Endothelial cell of umbilical vein (primary cell): ENCODE data around the gene TOM1L2. TPM values are rescaled to one million over a fixed set of nuclear protein-coding genes. Genes with fewer than 3 reads are reported as not detected.

Experiments
- BruUV-seq: library from RNA; stranded (reverse); fragments of 400-500 nt; replicated peaks from 2 replicates; lab custom pipeline; 2021; lab: Mats Ljungman, UMichigan
- CTCF ChIA-PET: fragments of 300-600, 350-600 bp; sonication (Branson Sonifier 250); formaldehyde crosslinking; loops from one replicate; lab custom pipeline; 2021; ENCODE audit warnings: antibody characterized with exemption, inconsistent platforms; lab: Charles Lee
- POLR2A ChIA-PET: fragments of 300-600, 350-600 bp; sonication (Branson Sonifier 250); formaldehyde crosslinking; loops from one replicate; lab custom pipeline; 2021; ENCODE audit warnings: antibody characterized with exemption, inconsistent platforms; lab: Charles Lee
- DNase-seq: peaks from one replicate; pipeline ENCODE4 v3.0.0-alpha.2; 2011; ENCODE audit warnings: low read depth, low spot score
- FAIRE-seq: peaks from 2 replicates; lab custom pipeline; 2011; peaks lifted over from hg19 to GRCh38; lab: Jason Lieb, UNC
- H2AFZ ChIP-seq: 2 replicates; pipeline ENCODE4 v1.6.0; 2012; ENCODE audit warnings: low read depth, low read length, control low read depth, inconsistent platforms
- H3K27ac ChIP-seq: 2 replicates; pipeline ENCODE4 v1.5.1; 2011; ENCODE audit warnings: low read depth, mild to moderate bottlenecking, control low read depth, low read length, moderate library complexity; ENCODE audit not compliant: insufficient read depth
- H3K27me3 ChIP-seq, 2 experiments: 2 replicates each; pipeline versions ENCODE4 v1.6.0 to v1.6.1; 2011; ENCODE audit warnings: low read length in 2 of 2, mixed read lengths in 1 of 2; ENCODE audit not compliant: control insufficient read depth in 2 of 2, insufficient read depth in 2 of 2
- H3K36me3 ChIP-seq, 2 experiments: 2 replicates in 1 of 2; 3 replicates in 1 of 2; pipeline ENCODE4 v1.5.1; 2011; ENCODE audit warnings: low read length in 2 of 2, mild to moderate bottlenecking in 1 of 2, moderate library complexity in 1 of 2; ENCODE audit not compliant: control insufficient read depth in 2 of 2, insufficient read depth in 2 of 2; ENCODE audit errors: extremely low read depth in 1 of 2
- H3K4me1 ChIP-seq: 3 replicates; pipeline ENCODE4 v1.5.1; 2011; ENCODE audit warnings: mild to moderate bottlenecking, low read length; ENCODE audit not compliant: control insufficient read depth, insufficient read depth; ENCODE audit errors: extremely low read depth
- H3K4me2 ChIP-seq: 2 replicates; pipeline ENCODE4 v1.6.1; 2011; ENCODE audit warnings: low read length, control low read depth, mixed read lengths; ENCODE audit not compliant: insufficient read depth
- H3K4me3 ChIP-seq, 3 experiments: fragments of 200-600 bp in 1 of 3; sonication (generic), shearing (Covaris generic) in 1 of 3; replicated peaks in 1 of 3; 2 replicates each; pipeline ENCODE4 v1.5.1; 2011 to 2016; ENCODE audit warnings: control low read depth in 3 of 3, low read length in 3 of 3, mild to moderate bottlenecking in 2 of 3, inconsistent platforms in 1 of 3, low read depth in 1 of 3, moderate library complexity in 1 of 3; ENCODE audit not compliant: insufficient read depth in 1 of 3
- H3K79me2 ChIP-seq: 2 replicates; pipeline ENCODE4 v1.6.0; 2012; ENCODE audit warnings: low read length, inconsistent platforms; ENCODE audit not compliant: control insufficient read depth, insufficient read depth
- H3K9ac ChIP-seq: replicated peaks from 2 replicates; pipeline ENCODE3; 2011; ENCODE audit warnings: low read length, control low read depth; ENCODE audit not compliant: insufficient read depth; ENCODE audit errors: extremely low read depth
- H3K9me1 ChIP-seq: replicated peaks from 3 replicates; pipeline ENCODE4 v1.6.0; 2011; ENCODE audit warnings: mild to moderate bottlenecking, low read length; ENCODE audit not compliant: control insufficient read depth, insufficient read depth; ENCODE audit errors: extremely low read depth
- H3K9me3 ChIP-seq: replicated peaks from 2 replicates; pipeline ENCODE4 v1.5.1; 2012; ENCODE audit warnings: low read length, inconsistent platforms; ENCODE audit not compliant: control insufficient read depth, insufficient read depth
- H4K20me1 ChIP-seq: replicated peaks from 2 replicates; pipeline ENCODE3; 2011; ENCODE audit warnings: mild to moderate bottlenecking, low read length; ENCODE audit not compliant: control insufficient read depth, insufficient read depth; ENCODE audit errors: extremely low read depth
- CTCF ChIP-seq, 2 donors: IDR thresholded peaks; 1 replicate in 1 of 2; 2 replicates in 1 of 2; pipeline ENCODE4 v1.5.1; 2011; ENCODE audit warnings: low read length in 2 of 2, mild to moderate bottlenecking in 2 of 2, moderate library complexity in 2 of 2, control low read depth in 1 of 2, inconsistent platforms in 1 of 2, low read depth in 1 of 2; ENCODE audit not compliant: insufficient read depth in 1 of 2; ENCODE audit errors: extremely low read depth in 1 of 2
- EZH2 ChIP-seq: IDR thresholded peaks from 2 replicates; pipeline ENCODE4 v1.6.1; 2012; ENCODE audit warnings: borderline replicate concordance, low read depth, mild to moderate bottlenecking, moderate library complexity, low read length, inconsistent platforms; ENCODE audit not compliant: severe bottlenecking
- FOS ChIP-seq: IDR thresholded peaks from 2 replicates; pipeline ENCODE4 v1.6.1; 2011; ENCODE audit warnings: mild to moderate bottlenecking, low read length, moderate library complexity, borderline replicate concordance; ENCODE audit not compliant: insufficient read depth
- GATA2 ChIP-seq: IDR thresholded peaks from 2 replicates; pipeline ENCODE4 v1.7.0; 2011; ENCODE audit warnings: low read depth, mild to moderate bottlenecking, moderate library complexity, mixed read lengths, low read length; ENCODE audit not compliant: insufficient read length, insufficient read depth
- JUN ChIP-seq: IDR thresholded peaks from 2 replicates; pipeline ENCODE4 v1.6.1; 2011; ENCODE audit warnings: borderline replicate concordance, low read depth; ENCODE audit not compliant: insufficient read length, insufficient read depth
- MYC ChIP-seq: IDR thresholded peaks from one replicate; pipeline ENCODE4 v1.6.1; 2011; ENCODE audit warnings: mild to moderate bottlenecking, low read depth, low read length
- POLR2A ChIP-seq: IDR thresholded peaks from 2 replicates; pipeline ENCODE4 v1.6.1; 2012; ENCODE audit warnings: low read depth, mild to moderate bottlenecking, control low read depth, low read length
- POLR2AphosphoS5 ChIP-seq: IDR thresholded peaks from 2 replicates; pipeline ENCODE4 v1.6.1; 2012; ENCODE audit warnings: low read depth, mild to moderate bottlenecking, control low read depth, low read length, moderate library complexity; ENCODE audit not compliant: insufficient read depth
- dilution Hi-C: fragments of 300-500 bp; cut with MboI; formaldehyde crosslinking; loops from one replicate; pipeline ENCODE4 v1.15.0; 2019; ENCODE audit warnings: low sequenced_read_pairs; ENCODE audit not compliant: extremely low pct_ligation_motif_present
- intact Hi-C: fragments of 100-400 bp; cut with micrococcal nuclease; formaldehyde crosslinking; loops from one replicate; pipeline ENCODE4 v1.10.0; 2022
- polyA plus RNA-seq, 4 experiments: library from polyadenylated mRNA; depleted of rRNA in 3 of 4; stranded (reverse) in 3 of 4; unstranded in 1 of 4; fragments of >200 nt; gene quantifications; 2 replicates each; pipeline versions ENCODE4 v1.2.1 to v1.2.3, GENCODE V29; 2011 to 2012; ENCODE audit warnings: missing spikeins in 1 of 4
- total RNA-seq: library from RNA; stranded (reverse); gene quantifications from 2 replicates; pipeline ENCODE4 v1.2.3, GENCODE V29; 2021
- TF ChIP-seq, protein P1 (sequence below): IDR thresholded peaks from 2 replicates; pipeline ENCODE4 v1.6.1; 2011; ENCODE audit not compliant: insufficient read depth, insufficient read length

TOM1L2 gene
- total and polyA plus RNA-seq, 2 donors (not counting 3 experiments of a cell fraction or from before 2014, with no cell fraction given): 31.7 to 37.6 TPM

DNA sequence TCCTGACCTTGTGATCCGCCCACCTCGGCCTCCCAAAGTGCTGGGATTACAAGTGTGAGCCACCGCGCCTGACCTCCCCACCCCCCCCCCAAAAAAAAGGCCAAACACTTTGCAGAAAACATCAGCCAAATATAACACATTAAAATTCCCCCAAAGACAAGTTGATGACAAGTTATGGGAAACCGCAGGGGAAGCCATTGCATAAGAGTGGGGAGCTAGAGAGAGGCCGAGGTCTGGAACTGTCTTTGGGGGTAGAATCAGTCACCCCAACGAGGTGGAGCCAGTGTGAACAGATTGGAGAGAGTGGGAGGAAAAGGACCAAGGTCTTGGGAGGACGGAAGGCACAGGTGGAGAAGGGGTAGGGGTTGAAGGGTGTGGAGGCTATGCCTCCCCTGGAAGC is 3.2 kb upstream of the TOM1L2 start:
- no peak overlapping the region for H2AFZ ChIP-seq
- BruUV-seq: no TSS peak
- no peaks in the 10 kb centered on the region for H4K20me1 ChIP-seq
- no peak overlapping the region for H3K9ac ChIP-seq
- TF ChIP-seq POLR2A (no peak), POLR2AphosphoS5 (no peak), FOS (no peak)
- DNase-seq: no peak
- CTCF ChIA-PET: interaction anchor here (0.7 kb wide), 1 partner anchor 66 kb away, joined by 4 read pairs; no protein-coding TSS in a partner anchor
- intact Hi-C loops (no loop called here), dilution Hi-C loops (no loop called here)
- no peaks in the 10 kb centered on the region for H3K9me1 ChIP-seq
- no peak overlapping the region for H3K4me2 ChIP-seq
- H3K9me3 ChIP-seq: no peaks in the 10 kb centered on the region
- H3K27ac ChIP-seq: no peak overlapping the region
- H3K79me2 ChIP-seq: peaks cover 15% of the 10 kb centered on the region
- H3K36me3 ChIP-seq: no peaks in the 10 kb centered on the region
- H3K27me3 ChIP-seq: no peaks in the 10 kb centered on the region
- H3K4me3 ChIP-seq: no peak overlapping the region
- FAIRE-seq: no peak
- H3K4me1 ChIP-seq: peaks cover 17% of the 10 kb centered on the region
- POLR2A ChIA-PET: no interaction called here

- Histone ChIP-seq H3K9me1 (no peaks in the 10 kb centered on the region), H3K4me2 (peak overlapping the region; percentile 97), H3K27ac (peak overlapping the region; percentile 67), H3K4me1 (peaks cover 17% of the 10 kb centered on the region), H3K4me3 (peak overlapping the region; percentile 67 to 87 (median 79)), H3K36me3 (no peaks in the 10 kb centered on the region), H3K9ac (peak overlapping the region; percentile 68), H3K9me3 (no peaks in the 10 kb centered on the region), H3K27me3 (no peaks in the 10 kb centered on the region), H2AFZ (peak overlapping the region; percentile 95), H4K20me1 (peaks cover 3% of the 10 kb centered on the region), H3K79me2 (peaks cover 22% of the 10 kb centered on the region)
- TF ChIP-seq GATA2 (no peak), CTCF (IDR thresholded peaks at IDR 0.05; ENCODE audit: extremely low read depth in 1 of 2, insufficient read depth in 1 of 2, low read depth in 1 of 2, low read length in 2 of 2) (no peak), POLR2A (no peak), MYC (no peak), POLR2AphosphoS5 (no peak), EZH2 (no peak), JUN (no peak), FOS (no peak)
- TF ChIP-seq, protein P1, sequence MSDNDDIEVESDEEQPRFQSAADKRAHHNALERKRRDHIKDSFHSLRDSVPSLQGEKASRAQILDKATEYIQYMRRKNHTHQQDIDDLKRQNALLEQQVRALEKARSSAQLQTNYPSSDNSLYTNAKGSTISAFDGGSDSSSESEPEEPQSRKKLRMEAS: no peak
- TSS peak; percentile 54 for BruUV-seq
- POLR2A ChIA-PET: interaction anchor here (0.7 to 1.1 kb wide), 5 partner anchors 15 to 476 kb away, joined by 3 to 5 read pairs (median 3); partner anchors contain the start of gene RASD1
- intact Hi-C loops: loop anchor here (1.0 to 2.0 kb wide), 5 partner anchors 15 to 82 kb away; partner anchors contain the start of genes ATPAF2 and GID4
- dilution Hi-C loops: no loop called here
- no peak for DNase-seq
- CTCF ChIA-PET: interaction anchor here (0.8 to 3.0 kb wide), 14 partner anchors 11 to 136 kb away, joined by 3 to 21 read pairs (median 5); partner anchors contain the start of gene SREBF1
- FAIRE-seq: no peak
Observed at GRCh38 chr17:17972952-17973254, 703 bp upstream of the TOM1L2 start.
